Colonic mucosa (tissue), 4 donors: ENCODE measurements around the gene MBD5. TPM values are rescaled to one million over a fixed set of nuclear protein-coding genes. Genes with fewer than 3 reads are reported as not detected.

Experiments used
- DNase-seq: peaks from one replicate; pipeline ENCODE4 v3.0.0-alpha.2; 2020
- H3K27ac ChIP-seq: fragments of 200-600 bp; one replicate; pipeline ENCODE4 v1.8.0; 2021
- H3K27me3 ChIP-seq: fragments of 200-600 bp; one replicate; pipeline ENCODE4 v1.8.0; 2021
- H3K36me3 ChIP-seq: fragments of 200-600 bp; one replicate; pipeline ENCODE4 v1.8.0; 2021
- H3K4me1 ChIP-seq: fragments of 200-600 bp; one replicate; pipeline ENCODE4 v1.8.0; 2021; ENCODE audit warnings: mild to moderate bottlenecking
- H3K4me3 ChIP-seq: fragments of 200-600 bp; one replicate; pipeline ENCODE4 v1.8.0; 2021
- H3K9ac ChIP-seq, 2 donors: one replicate each; pipeline ENCODE4 v1.7.0; 2013; ENCODE audit warnings: control low read depth in 2 of 2, low read depth in 2 of 2, low read length in 2 of 2
- H3K9me3 ChIP-seq: fragments of 200-600 bp; one replicate; pipeline ENCODE4 v1.8.0; 2021
- CTCF ChIP-seq: fragments of 200-600 bp; IDR thresholded peaks from one replicate; pipeline ENCODE4 v1.8.0; 2022; ENCODE audit warnings: antibody characterized with exemption, mild to moderate bottlenecking
- intact Hi-C: fragments of 100-400 bp; cut with DNase I; formaldehyde crosslinking; loops from one replicate; pipeline ENCODE4 v1.14.1; 2022
- total RNA-seq, 2 donors: library from RNA; stranded (reverse); fragmentation: NEBNext Ultra II Directional in 1 of 2; extraction: Animal tissue kit (Norgen Biotek cat#: 25700) in 1 of 2; gene quantifications; one replicate each; pipeline ENCODE4 v1.2.1, GENCODE V29; 2021
- donor health status: healthy.
- donor health status: DM: no; HTN: no; CAD: no.
- donor health status: DM: no; HTN: no; CAD: no.

Gene MBD5
- total RNA-seq, 2 donors from 2014 or later: 26.7 to 29.6 TPM

GRCh38 chr2:148263890-148264289 lies 243.0 kb downstream of the MBD5 start:
- no peaks in the 10 kb centered on the region for H3K9me3 ChIP-seq
- no peak for DNase-seq
- H3K4me3 ChIP-seq: no peak overlapping the region
- intact Hi-C loops: no loop called here
- no peak for TF ChIP-seq CTCF
- no peaks in the 10 kb centered on the region for H3K4me1 ChIP-seq
- no peaks in the 10 kb centered on the region for H3K27me3 ChIP-seq
- H3K36me3 ChIP-seq: no peaks in the 10 kb centered on the region
- H3K27ac ChIP-seq: no peak overlapping the region
- no peak overlapping the region for H3K9ac ChIP-seq

GRCh38 chr2:148273158-148273691 lies 252.3 kb downstream of the MBD5 start:
- Histone ChIP-seq H3K4me3 (no peak overlapping the region), H3K9me3 (no peaks in the 10 kb centered on the region), H3K27me3 (no peaks in the 10 kb centered on the region), H3K4me1 (no peaks in the 10 kb centered on the region), H3K27ac (no peak overlapping the region), H3K9ac (no peak overlapping the region), H3K36me3 (no peaks in the 10 kb centered on the region)
- no peak for DNase-seq
- intact Hi-C loops: no loop called here
- TF ChIP-seq CTCF: no peak

- no peaks in the 10 kb centered on the region for H3K9me3 ChIP-seq
Observed at GRCh38 chr2:148279216-148279615, 258.3 kb downstream of the MBD5 start.

GRCh38 chr2:148282201-148282600 lies 261.3 kb downstream of the MBD5 start:
- no peak overlapping the region for H3K9ac ChIP-seq
- H3K27ac ChIP-seq: no peak overlapping the region
- H3K9me3 ChIP-seq: no peaks in the 10 kb centered on the region
- H3K4me1 ChIP-seq: no peaks in the 10 kb centered on the region
- TF ChIP-seq CTCF: no peak
- DNase-seq: no peak
- H3K36me3 ChIP-seq: no peaks in the 10 kb centered on the region
- H3K4me3 ChIP-seq: no peak overlapping the region
- intact Hi-C loops: no loop called here
- no peaks in the 10 kb centered on the region for H3K27me3 ChIP-seq

More at GRCh38 chr2:148279216-148279615, 258.3 kb downstream of the MBD5 start:
- no peaks in the 10 kb centered on the region for H3K4me1 ChIP-seq
- H3K4me3 ChIP-seq: no peak overlapping the region
- intact Hi-C loops: no loop called here
- H3K9ac ChIP-seq: no peak overlapping the region
- TF ChIP-seq CTCF: no peak
- no peak for DNase-seq
- no peaks in the 10 kb centered on the region for H3K36me3 ChIP-seq
- H3K27ac ChIP-seq: no peak overlapping the region
- H3K27me3 ChIP-seq: no peaks in the 10 kb centered on the region

GRCh38 chr2:148292431-148292830 lies 271.5 kb downstream of the MBD5 start:
- no peak overlapping the region for H3K4me3 ChIP-seq
- H3K9ac ChIP-seq: no peak overlapping the region
- no peak for TF ChIP-seq CTCF
- no peak for DNase-seq
- H3K4me1 ChIP-seq: no peaks in the 10 kb centered on the region
- H3K27me3 ChIP-seq: no peaks in the 10 kb centered on the region
- H3K9me3 ChIP-seq: no peaks in the 10 kb centered on the region
- intact Hi-C loops: no loop called here
- no peak overlapping the region for H3K27ac ChIP-seq
- no peaks in the 10 kb centered on the region for H3K36me3 ChIP-seq
